IPS DF 4.7 (cell line): ENCODE data around the gene MCM8.
"Not testable (repeated sequence)": the region's sequence is repeated elsewhere in the genome, so short reads cannot be mapped to it uniquely, and the experiment has no call there.

Experiments used
- DNase-seq: peaks from one replicate; pipeline ENCODE4 v3.0.0-alpha.2; 2013; ENCODE audit warnings: low spot score; ENCODE audit errors: extremely low read depth

The MCM8 gene

GRCh38 chr20:6000871-6001270 is 50.4 kb downstream of the MCM8 start:
- no peak for DNase-seq

- DNase-seq = no peak
These were observed 56.1 kb downstream of the MCM8 start for GRCh38 chr20:6006603-6006949.

- no peak for DNase-seq
These were observed 56.7 kb downstream of the MCM8 start for GRCh38 chr20:6007094-6007528.

- no peak for DNase-seq
These were observed 57.2 kb downstream of the MCM8 start for GRCh38 chr20:6007529-6008103.

- no peak for DNase-seq
These were observed 57.8 kb downstream of the MCM8 start for GRCh38 chr20:6008254-6008653.

- DNase-seq = no peak
These were observed 61.7 kb downstream of the MCM8 start for GRCh38 chr20:6012179-6012578.

- no peak for DNase-seq
These were observed 63.6 kb downstream of the MCM8 start for GRCh38 chr20:6014017-6014416.

GRCh38 chr20:6014957-6015356 is 64.5 kb downstream of the MCM8 start:
- DNase-seq = no peak

- DNase-seq = no peak
These were observed 67.0 kb downstream of the MCM8 start for GRCh38 chr20:6017467-6017866.

GRCh38 chr20:6017880-6018279 is 67.4 kb downstream of the MCM8 start:
- no peak for DNase-seq

- no peak for DNase-seq
These were observed 74.3 kb downstream of the MCM8 start for GRCh38 chr20:6024768-6025167.

GRCh38 chr20:6026051-6026450 is 75.6 kb downstream of the MCM8 start:
- no peak for DNase-seq

GRCh38 chr20:6028818-6029217 is 78.4 kb downstream of the MCM8 start:
- no peak for DNase-seq

- DNase-seq = no peak
These were observed 79.1 kb downstream of the MCM8 start for GRCh38 chr20:6029538-6029937.

GRCh38 chr20:6030453-6031080 is 80.1 kb downstream of the MCM8 start:
- DNase-seq = no peak

- not testable (repeated sequence) for DNase-seq
These were observed 82.5 kb downstream of the MCM8 start for GRCh38 chr20:6032907-6033306.

GRCh38 chr20:6034134-6034969 is 83.9 kb downstream of the MCM8 start:
- no peak for DNase-seq

- no peak for DNase-seq
These were observed 85.8 kb downstream of the MCM8 start for GRCh38 chr20:6036213-6036612.

- DNase-seq = no peak
These were observed 86.6 kb downstream of the MCM8 start for GRCh38 chr20:6037082-6037481.

- no peak for DNase-seq
These were observed 87.8 kb downstream of the MCM8 start for GRCh38 chr20:6038256-6038655.

- no peak for DNase-seq
These were observed 89.3 kb downstream of the MCM8 start for GRCh38 chr20:6039766-6040165.

- no peak for DNase-seq
These were observed 90.1 kb downstream of the MCM8 start for GRCh38 chr20:6040540-6040939.
